NB4 (cell line): Measurements from ENCODE around the gene RBM47.

Source experiments
- CTCF ChIP-seq: IDR thresholded peaks from one replicate; pipeline ENCODE4 v1.5.1; 2012; ENCODE audit warnings: low read depth, low read length
- MAX ChIP-seq: IDR thresholded peaks from 2 replicates; pipeline ENCODE4 v1.6.1; 2011; ENCODE audit warnings: low read depth, low read length
- MYC ChIP-seq: IDR thresholded peaks from 2 replicates; pipeline ENCODE4 v1.6.1; 2011; ENCODE audit warnings: low read depth, low read length
- POLR2A ChIP-seq: IDR thresholded peaks from 2 replicates; pipeline ENCODE4 v1.6.1; 2011; ENCODE audit warnings: mild to moderate bottlenecking; ENCODE audit not compliant: insufficient read length; ENCODE audit errors: extremely low read depth

GRCh38 chr4:40573593-40574311 lies 55.9 kb downstream of the RBM47 start:
- TF ChIP-seq POLR2A (no peak), CTCF (no peak), MAX (peak; percentile 87), MYC (peak; percentile 96)
